OCI-LY3 (cell line): ENCODE measurements around the gene DNAAF5.
"Not testable (repeated sequence)": the region's sequence is repeated elsewhere in the genome, so short reads cannot be mapped to it uniquely, and the experiment has no call there.

Source experiments
- H2AFZ ChIP-seq: fragments of 200-600, 300-600 bp; shearing (Covaris generic); 2 replicates; pipeline ENCODE4 v1.6.0; 2014; ENCODE audit warnings: antibody characterized with exemption, low read depth, low read length
- H3K27ac ChIP-seq: fragments of 200-600, 300-600 bp; sonication (generic); 2 replicates; pipeline ENCODE4 v1.5.1; 2014; ENCODE audit warnings: mild to moderate bottlenecking, low read length, moderate library complexity, mixed read lengths
- H3K27me3 ChIP-seq: fragments of 200-600, 300-600 bp; sonication (generic); 2 replicates; pipeline ENCODE4 v1.6.1; 2014; ENCODE audit warnings: low read depth, low read length, mixed read lengths
- H3K36me3 ChIP-seq: fragments of 200-600, 300-600 bp; sonication (generic); replicated peaks from 2 replicates; pipeline ENCODE3; 2014; ENCODE audit warnings: low read depth, low read length, mixed read lengths
- H3K4me1 ChIP-seq: fragments of 300-600, 200-600 bp; sonication (generic); 2 replicates; pipeline ENCODE4 v1.6.1; 2014; ENCODE audit warnings: low read length, mixed read lengths
- H3K4me2 ChIP-seq: fragments of 200-600, 300-600 bp; sonication (generic); 2 replicates; pipeline ENCODE4 v1.6.1; 2014; ENCODE audit warnings: low read length, mixed read lengths
- H3K4me3 ChIP-seq: fragments of 300-600, 200-600 bp; sonication (generic); 2 replicates; pipeline ENCODE4 v1.5.1; 2014; ENCODE audit warnings: antibody characterized with exemption, mild to moderate bottlenecking, low read length, moderate library complexity
- H3K79me2 ChIP-seq: fragments of 300-600, 200-600 bp; shearing (Covaris generic); 2 replicates; pipeline ENCODE4 v1.6.1; 2014; ENCODE audit warnings: mild to moderate bottlenecking, low read length, mixed read lengths
- H3K9ac ChIP-seq: fragments of 300-600, 200-600 bp; shearing (Covaris generic); 2 replicates; pipeline ENCODE4 v1.6.0; 2014; ENCODE audit warnings: mild to moderate bottlenecking, low read length, moderate library complexity
- H3K9me3 ChIP-seq: fragments of 200-600, 300-600 bp; shearing (Covaris generic); 2 replicates; pipeline ENCODE4 v1.6.1; 2014; ENCODE audit warnings: low read length, mixed read lengths; ENCODE audit not compliant: insufficient read depth
- H4K20me1 ChIP-seq: fragments of 200-600, 300-600 bp; sonication (generic); 2 replicates; pipeline ENCODE4 v1.6.1; 2016; ENCODE audit warnings: low read length, mixed read lengths; ENCODE audit not compliant: insufficient read depth
- EZH2phosphoT487 ChIP-seq: fragments of 200-600 bp; shearing (Covaris generic); IDR thresholded peaks from 2 replicates; pipeline ENCODE4 v1.6.1; 2018; ENCODE audit warnings: antibody characterized with exemption, mixed run types, low read depth
- TF ChIP-seq, protein P1 (sequence below): fragments of 200-600, 300-600 bp; sonication (generic); IDR thresholded peaks from 2 replicates; pipeline ENCODE4 v1.5.1; 2014; ENCODE audit warnings: antibody characterized with exemption, low read length, low read depth

DNAAF5 gene

DNA sequence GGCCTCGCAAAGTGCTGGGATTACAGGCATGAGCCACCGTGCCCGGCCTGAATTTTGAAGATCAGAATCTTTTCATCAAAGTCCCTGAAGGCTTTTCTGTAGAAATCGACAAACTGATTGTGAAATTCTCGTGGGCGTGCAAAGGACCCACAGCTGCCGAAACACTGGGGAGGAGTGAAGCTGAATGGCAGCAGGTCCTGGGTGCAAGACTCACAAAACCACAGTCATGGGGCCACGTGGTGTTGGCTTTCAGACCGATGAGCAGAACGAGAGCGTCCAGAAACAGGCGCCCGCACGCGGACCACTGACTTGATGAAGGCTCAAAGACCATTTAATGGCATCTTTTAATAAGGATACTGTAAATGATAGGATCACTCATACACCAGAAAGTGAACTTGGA is 25.3 kb downstream of the DNAAF5 start:
- H3K36me3 ChIP-seq: peaks cover 2% of the 10 kb centered on the region
- H3K79me2 ChIP-seq: peaks cover 10% of the 10 kb centered on the region
- H3K4me1 ChIP-seq: no peaks in the 10 kb centered on the region
- TF ChIP-seq, protein P1, sequence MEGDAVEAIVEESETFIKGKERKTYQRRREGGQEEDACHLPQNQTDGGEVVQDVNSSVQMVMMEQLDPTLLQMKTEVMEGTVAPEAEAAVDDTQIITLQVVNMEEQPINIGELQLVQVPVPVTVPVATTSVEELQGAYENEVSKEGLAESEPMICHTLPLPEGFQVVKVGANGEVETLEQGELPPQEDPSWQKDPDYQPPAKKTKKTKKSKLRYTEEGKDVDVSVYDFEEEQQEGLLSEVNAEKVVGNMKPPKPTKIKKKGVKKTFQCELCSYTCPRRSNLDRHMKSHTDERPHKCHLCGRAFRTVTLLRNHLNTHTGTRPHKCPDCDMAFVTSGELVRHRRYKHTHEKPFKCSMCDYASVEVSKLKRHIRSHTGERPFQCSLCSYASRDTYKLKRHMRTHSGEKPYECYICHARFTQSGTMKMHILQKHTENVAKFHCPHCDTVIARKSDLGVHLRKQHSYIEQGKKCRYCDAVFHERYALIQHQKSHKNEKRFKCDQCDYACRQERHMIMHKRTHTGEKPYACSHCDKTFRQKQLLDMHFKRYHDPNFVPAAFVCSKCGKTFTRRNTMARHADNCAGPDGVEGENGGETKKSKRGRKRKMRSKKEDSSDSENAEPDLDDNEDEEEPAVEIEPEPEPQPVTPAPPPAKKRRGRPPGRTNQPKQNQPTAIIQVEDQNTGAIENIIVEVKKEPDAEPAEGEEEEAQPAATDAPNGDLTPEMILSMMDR: no peak
- TF ChIP-seq EZH2phosphoT487: no peak
- H3K4me3 ChIP-seq: no peak overlapping the region
- no peak overlapping the region for H3K9ac ChIP-seq
- no peak overlapping the region for H2AFZ ChIP-seq
- no peaks in the 10 kb centered on the region for H3K9me3 ChIP-seq
- H4K20me1 ChIP-seq: no peaks in the 10 kb centered on the region
- H3K27me3 ChIP-seq: no peaks in the 10 kb centered on the region
- no peak overlapping the region for H3K27ac ChIP-seq
- H3K4me2 ChIP-seq: no peak overlapping the region

- H3K36me3 ChIP-seq, H3K9ac ChIP-seq, H3K4me3 ChIP-seq: not testable (repeated sequence)
Observed at GRCh38 chr7:752256-752655, 25.8 kb downstream of the DNAAF5 start.

GRCh38 chr7:753190-753589 is 26.7 kb downstream of the DNAAF5 start:
- H3K9me3 ChIP-seq: no peaks in the 10 kb centered on the region
- peaks cover 9% of the 10 kb centered on the region for H3K36me3 ChIP-seq
- H3K9ac ChIP-seq: no peak overlapping the region
- H2AFZ ChIP-seq: no peak overlapping the region
- H3K4me3 ChIP-seq: no peak overlapping the region
- no peak overlapping the region for H3K27ac ChIP-seq
- no peak overlapping the region for H3K4me2 ChIP-seq
- H3K79me2 ChIP-seq: peaks cover 4% of the 10 kb centered on the region; the same call in 1 of the 2 replicates
- H3K4me1 ChIP-seq: no peaks in the 10 kb centered on the region
- H3K27me3 ChIP-seq: no peaks in the 10 kb centered on the region
- H4K20me1 ChIP-seq: no peaks in the 10 kb centered on the region
- TF ChIP-seq EZH2phosphoT487: no peak
- TF ChIP-seq, protein P1: no peak

More at GRCh38 chr7:752256-752655, 25.8 kb downstream of the DNAAF5 start:
- not testable (repeated sequence) for H3K4me1 ChIP-seq, H3K79me2 ChIP-seq, H3K27ac ChIP-seq, H3K4me2 ChIP-seq, H2AFZ ChIP-seq, H3K9me3 ChIP-seq, H4K20me1 ChIP-seq, H3K27me3 ChIP-seq

DNA sequence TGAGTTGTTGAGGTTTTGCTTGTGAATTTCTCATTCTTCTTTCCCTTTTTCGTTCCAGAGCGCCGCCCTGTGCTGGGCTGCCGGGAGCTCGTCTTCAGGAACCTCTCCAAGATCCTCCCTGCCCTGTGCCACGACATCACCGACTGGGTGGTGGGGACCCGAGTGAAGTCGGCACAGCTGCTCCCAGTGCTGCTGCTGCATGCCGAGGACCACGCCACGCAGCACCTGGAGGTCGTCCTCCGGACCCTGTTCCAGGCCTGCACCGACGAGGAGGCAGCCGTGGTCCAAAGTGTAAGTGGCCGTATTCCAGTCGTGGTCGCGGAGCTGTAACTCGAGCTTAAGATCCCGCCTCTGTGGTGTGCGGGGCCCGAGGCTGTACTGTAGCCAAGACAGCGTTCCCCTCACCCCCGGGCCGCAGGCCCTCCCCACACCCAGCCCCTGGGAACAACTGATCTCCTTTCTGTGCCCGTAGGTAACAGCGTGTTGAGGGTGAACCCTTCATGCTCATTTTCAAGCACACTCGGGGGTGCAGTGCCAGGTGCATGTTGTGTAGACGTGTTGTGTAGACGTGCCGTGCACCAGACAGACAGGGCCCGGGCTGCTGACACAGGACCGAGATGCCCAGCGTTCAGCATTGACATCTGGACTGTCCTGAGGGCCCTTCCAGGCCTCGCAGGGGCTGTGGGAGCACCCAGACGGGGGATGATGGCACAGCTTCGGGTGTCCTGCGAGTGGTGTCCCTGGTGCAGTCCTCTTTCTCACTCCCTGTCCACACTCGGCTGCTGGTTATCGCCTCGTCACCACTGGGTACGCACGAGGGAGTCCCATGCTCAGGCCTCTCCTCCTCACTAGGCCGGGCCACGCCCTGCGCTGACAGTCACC is 28.3 kb downstream of the DNAAF5 start:
- Histone ChIP-seq H3K36me3 (peaks cover 9% of the 10 kb centered on the region), H3K27ac (no peak overlapping the region)
- TF ChIP-seq, protein P1: no peak
- TF ChIP-seq EZH2phosphoT487: no peak

More for the DNA sequence above, 28.3 kb downstream of the DNAAF5 start:
- H3K4me1 ChIP-seq: no peaks in the 10 kb centered on the region
- H3K4me3 ChIP-seq: no peak overlapping the region
- no peaks in the 10 kb centered on the region for H4K20me1 ChIP-seq
- no peaks in the 10 kb centered on the region for H3K27me3 ChIP-seq
- H3K9ac ChIP-seq: no peak overlapping the region
- no peaks in the 10 kb centered on the region for H3K9me3 ChIP-seq
- no peak overlapping the region for H3K4me2 ChIP-seq
- H3K79me2 ChIP-seq: no peaks in the 10 kb centered on the region
- no peak overlapping the region for H2AFZ ChIP-seq
